Endothelial cell of umbilical vein (primary cell): ENCODE results near the gene ARHGAP30. TPM values are rescaled to one million over a fixed set of nuclear protein-coding genes. Genes with fewer than 3 reads are reported as not detected.

ENCODE experiments used
- BruUV-seq: library from RNA; stranded (reverse); fragments of 400-500 nt; replicated peaks from 2 replicates; lab custom pipeline; 2021; lab: Mats Ljungman, UMichigan
- CTCF ChIA-PET: fragments of 300-600, 350-600 bp; sonication (Branson Sonifier 250); formaldehyde crosslinking; loops from one replicate; lab custom pipeline; 2021; ENCODE audit warnings: antibody characterized with exemption, inconsistent platforms; lab: Charles Lee
- POLR2A ChIA-PET: fragments of 300-600, 350-600 bp; sonication (Branson Sonifier 250); formaldehyde crosslinking; loops from one replicate; lab custom pipeline; 2021; ENCODE audit warnings: antibody characterized with exemption, inconsistent platforms; lab: Charles Lee
- DNase-seq: peaks from one replicate; pipeline ENCODE4 v3.0.0-alpha.2; 2011; ENCODE audit warnings: low read depth, low spot score
- FAIRE-seq: peaks from 2 replicates; lab custom pipeline; 2011; peaks lifted over from hg19 to GRCh38; lab: Jason Lieb, UNC
- H2AFZ ChIP-seq: 2 replicates; pipeline ENCODE4 v1.6.0; 2012; ENCODE audit warnings: low read depth, low read length, control low read depth, inconsistent platforms
- H3K27ac ChIP-seq: 2 replicates; pipeline ENCODE4 v1.5.1; 2011; ENCODE audit warnings: low read depth, mild to moderate bottlenecking, control low read depth, low read length, moderate library complexity; ENCODE audit not compliant: insufficient read depth
- H3K27me3 ChIP-seq, 2 experiments: 2 replicates each; pipeline versions ENCODE4 v1.6.0 to v1.6.1; 2011; ENCODE audit warnings: low read length in 2 of 2, mixed read lengths in 1 of 2; ENCODE audit not compliant: control insufficient read depth in 2 of 2, insufficient read depth in 2 of 2
- H3K36me3 ChIP-seq, 2 experiments: 2 replicates in 1 of 2; 3 replicates in 1 of 2; pipeline ENCODE4 v1.5.1; 2011; ENCODE audit warnings: low read length in 2 of 2, mild to moderate bottlenecking in 1 of 2, moderate library complexity in 1 of 2; ENCODE audit not compliant: control insufficient read depth in 2 of 2, insufficient read depth in 2 of 2; ENCODE audit errors: extremely low read depth in 1 of 2
- H3K4me1 ChIP-seq: 3 replicates; pipeline ENCODE4 v1.5.1; 2011; ENCODE audit warnings: mild to moderate bottlenecking, low read length; ENCODE audit not compliant: control insufficient read depth, insufficient read depth; ENCODE audit errors: extremely low read depth
- H3K4me2 ChIP-seq: 2 replicates; pipeline ENCODE4 v1.6.1; 2011; ENCODE audit warnings: low read length, control low read depth, mixed read lengths; ENCODE audit not compliant: insufficient read depth
- H3K4me3 ChIP-seq, 3 experiments: fragments of 200-600 bp in 1 of 3; sonication (generic), shearing (Covaris generic) in 1 of 3; replicated peaks in 1 of 3; 2 replicates each; pipeline ENCODE4 v1.5.1; 2011 to 2016; ENCODE audit warnings: control low read depth in 3 of 3, low read length in 3 of 3, mild to moderate bottlenecking in 2 of 3, inconsistent platforms in 1 of 3, low read depth in 1 of 3, moderate library complexity in 1 of 3; ENCODE audit not compliant: insufficient read depth in 1 of 3
- H3K79me2 ChIP-seq: 2 replicates; pipeline ENCODE4 v1.6.0; 2012; ENCODE audit warnings: low read length, inconsistent platforms; ENCODE audit not compliant: control insufficient read depth, insufficient read depth
- H3K9ac ChIP-seq: replicated peaks from 2 replicates; pipeline ENCODE3; 2011; ENCODE audit warnings: low read length, control low read depth; ENCODE audit not compliant: insufficient read depth; ENCODE audit errors: extremely low read depth
- H3K9me1 ChIP-seq: replicated peaks from 3 replicates; pipeline ENCODE4 v1.6.0; 2011; ENCODE audit warnings: mild to moderate bottlenecking, low read length; ENCODE audit not compliant: control insufficient read depth, insufficient read depth; ENCODE audit errors: extremely low read depth
- H3K9me3 ChIP-seq: replicated peaks from 2 replicates; pipeline ENCODE4 v1.5.1; 2012; ENCODE audit warnings: low read length, inconsistent platforms; ENCODE audit not compliant: control insufficient read depth, insufficient read depth
- H4K20me1 ChIP-seq: replicated peaks from 2 replicates; pipeline ENCODE3; 2011; ENCODE audit warnings: mild to moderate bottlenecking, low read length; ENCODE audit not compliant: control insufficient read depth, insufficient read depth; ENCODE audit errors: extremely low read depth
- EZH2 ChIP-seq: IDR thresholded peaks from 2 replicates; pipeline ENCODE4 v1.6.1; 2012; ENCODE audit warnings: borderline replicate concordance, low read depth, mild to moderate bottlenecking, moderate library complexity, low read length, inconsistent platforms; ENCODE audit not compliant: severe bottlenecking
- MYC ChIP-seq: IDR thresholded peaks from one replicate; pipeline ENCODE4 v1.6.1; 2011; ENCODE audit warnings: mild to moderate bottlenecking, low read depth, low read length
- POLR2A ChIP-seq: IDR thresholded peaks from 2 replicates; pipeline ENCODE4 v1.6.1; 2012; ENCODE audit warnings: low read depth, mild to moderate bottlenecking, control low read depth, low read length
- POLR2AphosphoS5 ChIP-seq: IDR thresholded peaks from 2 replicates; pipeline ENCODE4 v1.6.1; 2012; ENCODE audit warnings: low read depth, mild to moderate bottlenecking, control low read depth, low read length, moderate library complexity; ENCODE audit not compliant: insufficient read depth
- dilution Hi-C: fragments of 300-500 bp; cut with MboI; formaldehyde crosslinking; loops from one replicate; pipeline ENCODE4 v1.15.0; 2019; ENCODE audit warnings: low sequenced_read_pairs; ENCODE audit not compliant: extremely low pct_ligation_motif_present
- intact Hi-C: fragments of 100-400 bp; cut with micrococcal nuclease; formaldehyde crosslinking; loops from one replicate; pipeline ENCODE4 v1.10.0; 2022
- polyA plus RNA-seq, 4 experiments: library from polyadenylated mRNA; depleted of rRNA in 3 of 4; stranded (reverse) in 3 of 4; unstranded in 1 of 4; fragments of >200 nt; gene quantifications; 2 replicates each; pipeline versions ENCODE4 v1.2.1 to v1.2.3, GENCODE V29; 2011 to 2012; ENCODE audit warnings: missing spikeins in 1 of 4
- total RNA-seq: library from RNA; stranded (reverse); gene quantifications from 2 replicates; pipeline ENCODE4 v1.2.3, GENCODE V29; 2021
- TF ChIP-seq, protein P1 (sequence below): IDR thresholded peaks from 2 replicates; pipeline ENCODE4 v1.6.1; 2011; ENCODE audit not compliant: insufficient read depth, insufficient read length

Gene ARHGAP30
- total and polyA plus RNA-seq, 2 donors (not counting 3 experiments of a cell fraction or from before 2014, with no cell fraction given): not detected

DNA sequence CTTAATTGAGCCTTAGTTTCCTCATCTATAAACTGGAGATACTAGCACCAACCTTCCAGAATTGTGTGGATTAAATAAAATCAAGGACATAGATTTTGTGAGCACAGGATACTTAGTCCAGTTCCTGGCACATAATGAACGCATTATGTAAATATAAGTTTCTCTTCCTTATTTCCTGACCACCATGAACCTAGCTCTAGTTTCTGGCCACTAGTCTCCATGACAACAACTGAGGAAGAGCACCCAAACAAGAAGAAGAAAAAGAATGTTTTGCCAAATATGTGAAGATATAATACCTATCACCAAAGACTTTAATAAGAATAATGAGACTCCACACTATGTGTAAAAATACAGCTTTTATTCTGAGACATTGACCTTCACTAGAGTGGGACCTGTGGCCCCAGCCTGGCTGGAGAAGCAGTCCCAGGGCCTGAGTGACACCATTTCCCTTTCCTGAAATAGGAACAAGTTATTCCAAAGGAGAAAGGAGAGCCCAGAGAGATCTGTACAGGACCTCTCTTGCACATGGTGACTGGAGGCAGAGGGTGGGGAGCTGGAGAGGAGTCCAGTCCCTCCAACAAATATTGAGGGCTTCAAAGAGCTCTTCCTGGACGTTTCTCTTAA is 23.0 kb downstream of the ARHGAP30 start:
- peak; percentile 40 for FAIRE-seq
- Histone ChIP-seq H3K9ac (peak overlapping the region; percentile 91), H3K4me3 (peak overlapping the region in 1 of 3 experiments; percentile 82), H3K9me1 (no peaks in the 10 kb centered on the region), H4K20me1 (no peaks in the 10 kb centered on the region), H3K4me1 (peaks cover 10% of the 10 kb centered on the region), H2AFZ (no peak overlapping the region), H3K27me3 (no peaks in the 10 kb centered on the region), H3K36me3 (peaks cover 3 to 8% of the 10 kb centered on the region in 2 experiments), H3K9me3 (no peaks in the 10 kb centered on the region), H3K27ac (peak overlapping the region; percentile 94), H3K79me2 (peaks cover 12% of the 10 kb centered on the region), H3K4me2 (peak overlapping the region; percentile 89)
- dilution Hi-C loops (no loop called here), intact Hi-C loops (no loop called here)
- no peak for DNase-seq
- TF ChIP-seq EZH2 (peak; percentile 21), POLR2AphosphoS5 (no peak)
- BruUV-seq: no TSS peak
- ChIA-PET POLR2A (interaction anchor here (0.6 kb wide), 1 partner anchor 139 kb away, joined by 3 read pairs; no protein-coding TSS in a partner anchor), CTCF (interaction anchor here (1.0 to 11.0 kb wide), 5 partner anchors 24 to 211 kb away, joined by 3 to 181 read pairs (median 6); partner anchors contain the start of gene KLHDC9)

- BruUV-seq: TSS peak; percentile 90
- Histone ChIP-seq H3K4me3 (peak within 1 kb of the TSS; percentile 66 to 82 (median 66)), H3K9me1 (no peaks in the 10 kb centered on the region), H3K27me3 (no peaks in the 10 kb centered on the region), H3K4me1 (peaks cover 10% of the 10 kb centered on the region), H3K4me2 (peak within 1 kb of the TSS; percentile 89), H4K20me1 (no peaks in the 10 kb centered on the region), H2AFZ (peak within 1 kb of the TSS; percentile 85), H3K27ac (peak within 1 kb of the TSS; percentile 94), H3K79me2 (peaks cover 12% of the 10 kb centered on the region), H3K9ac (peak within 1 kb of the TSS; percentile 91), H3K9me3 (no peaks in the 10 kb centered on the region), H3K36me3 (peaks cover 3 to 13% of the 10 kb centered on the region in 2 experiments)
- peak; percentile 95 for FAIRE-seq
- dilution Hi-C loops (no loop called here), intact Hi-C loops (loop anchor here (1.0 to 2.0 kb wide), 6 partner anchors 26 to 93 kb away; no protein-coding TSS in a partner anchor)
- DNase-seq: peak; percentile 98
- TF ChIP-seq, protein P1, sequence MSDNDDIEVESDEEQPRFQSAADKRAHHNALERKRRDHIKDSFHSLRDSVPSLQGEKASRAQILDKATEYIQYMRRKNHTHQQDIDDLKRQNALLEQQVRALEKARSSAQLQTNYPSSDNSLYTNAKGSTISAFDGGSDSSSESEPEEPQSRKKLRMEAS: no peak
- TF ChIP-seq POLR2AphosphoS5 (peak; percentile 65), POLR2A (peak; percentile 76), MYC (no peak)
- CTCF ChIA-PET: interaction anchor here (0.6 to 11.0 kb wide), 12 partner anchors 9 to 211 kb away, joined by 3 to 181 read pairs (median 4); partner anchors contain the start of genes KLHDC9, NIT1 and PFDN2
- POLR2A ChIA-PET: interaction anchor here (0.6 to 1.8 kb wide), 5 partner anchors 26 to 139 kb away, joined by 3 to 8 read pairs (median 4); partner anchors contain the start of genes F11R, NIT1 and PFDN2
These were observed 23.7 kb downstream of the ARHGAP30 start, which contains the start of gene USF1 for GRCh38 chr1:161045736-161046604. Gene USF1, minus strand, starts transcription at chr1:161045977. Its CDS starts 2,702 bp downstream, at chr1:161043275.
